Cardiac ventricle fibroblast (primary cell): ENCODE data around the gene TSTD1. TPM values are rescaled to one million over a fixed set of nuclear protein-coding genes. Genes with fewer than 3 reads are reported as not detected.

ENCODE experiments used
- total RNA-seq: library from RNA; depleted of rRNA; stranded (reverse); fragments of >200 nt; gene quantifications from 2 replicates; pipeline ENCODE4 v1.2.3, GENCODE V29; 2015

Gene TSTD1, protein sequence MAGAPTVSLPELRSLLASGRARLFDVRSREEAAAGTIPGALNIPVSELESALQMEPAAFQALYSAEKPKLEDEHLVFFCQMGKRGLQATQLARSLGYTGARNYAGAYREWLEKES
- total RNA-seq: 14.5 and 21.0 TPM in 2 replicates

DNA sequence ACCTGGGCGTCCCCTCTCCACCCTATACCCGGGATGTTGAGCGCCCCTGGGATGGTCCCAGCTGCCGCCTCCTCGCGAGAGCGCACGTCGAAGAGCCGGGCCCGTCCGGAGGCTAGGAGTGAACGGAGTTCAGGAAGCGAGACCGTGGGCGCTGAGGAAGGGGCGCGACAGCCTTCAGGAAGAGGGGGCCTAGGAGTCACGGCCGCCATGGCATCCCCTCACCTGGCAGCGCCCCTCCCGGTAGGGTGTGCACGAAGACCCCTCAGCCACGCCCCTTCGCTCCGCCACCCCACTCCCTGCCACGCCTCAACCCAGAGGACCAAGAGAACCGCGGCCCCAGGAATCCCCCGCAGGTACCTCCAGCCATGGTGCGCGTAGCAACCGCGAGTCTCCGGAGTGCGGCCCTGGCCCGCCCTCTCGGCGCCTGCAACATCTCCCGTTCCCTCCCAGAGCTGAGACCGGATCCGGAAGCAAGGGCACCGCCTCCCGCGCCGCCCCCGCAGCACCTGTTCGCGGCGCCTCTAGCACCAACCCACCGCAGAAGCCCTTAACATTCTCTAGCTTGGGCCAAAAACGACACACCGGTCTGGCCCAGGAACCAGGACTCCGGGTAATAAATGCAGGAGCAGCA, at the start of gene TSTD1:
TSTD1 (minus strand) TSS at position 442 of the 631 bp plus-strand sequence; CDS start at position 367, 75 bp downstream.

DNA sequence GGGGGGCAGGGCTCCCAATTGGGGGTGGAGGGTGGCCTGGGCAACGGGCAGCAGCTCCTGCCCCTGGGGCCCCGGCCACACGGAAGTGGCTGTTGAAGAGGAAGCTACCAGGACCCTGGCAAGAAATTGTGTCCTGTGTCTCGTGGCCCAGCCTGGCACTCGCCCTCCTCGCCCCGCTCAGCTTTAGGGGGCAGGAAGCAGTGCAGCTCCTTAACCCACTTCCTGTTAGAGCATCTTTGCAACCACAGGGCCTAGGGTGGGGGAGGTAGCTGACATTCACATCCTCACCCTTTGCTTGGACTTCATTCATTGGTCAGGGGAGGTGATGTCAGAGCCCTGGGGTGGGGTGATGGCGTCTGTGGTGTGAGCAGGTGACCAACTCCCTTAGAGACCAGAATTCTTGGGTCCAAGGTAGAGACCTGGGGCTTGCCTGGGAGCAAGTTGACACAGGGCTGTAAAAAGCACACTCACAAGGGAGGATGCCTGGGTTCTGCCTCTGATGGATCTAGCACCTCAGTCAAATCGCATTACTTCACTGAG, 31.0 kb upstream of the TSTD1 start, which contains the start of gene ARHGAP30:
ARHGAP30 (minus strand) TSS at position 161 of the 540 bp plus-strand sequence. CDS start 267 bp downstream, outside the sequence.

DNA sequence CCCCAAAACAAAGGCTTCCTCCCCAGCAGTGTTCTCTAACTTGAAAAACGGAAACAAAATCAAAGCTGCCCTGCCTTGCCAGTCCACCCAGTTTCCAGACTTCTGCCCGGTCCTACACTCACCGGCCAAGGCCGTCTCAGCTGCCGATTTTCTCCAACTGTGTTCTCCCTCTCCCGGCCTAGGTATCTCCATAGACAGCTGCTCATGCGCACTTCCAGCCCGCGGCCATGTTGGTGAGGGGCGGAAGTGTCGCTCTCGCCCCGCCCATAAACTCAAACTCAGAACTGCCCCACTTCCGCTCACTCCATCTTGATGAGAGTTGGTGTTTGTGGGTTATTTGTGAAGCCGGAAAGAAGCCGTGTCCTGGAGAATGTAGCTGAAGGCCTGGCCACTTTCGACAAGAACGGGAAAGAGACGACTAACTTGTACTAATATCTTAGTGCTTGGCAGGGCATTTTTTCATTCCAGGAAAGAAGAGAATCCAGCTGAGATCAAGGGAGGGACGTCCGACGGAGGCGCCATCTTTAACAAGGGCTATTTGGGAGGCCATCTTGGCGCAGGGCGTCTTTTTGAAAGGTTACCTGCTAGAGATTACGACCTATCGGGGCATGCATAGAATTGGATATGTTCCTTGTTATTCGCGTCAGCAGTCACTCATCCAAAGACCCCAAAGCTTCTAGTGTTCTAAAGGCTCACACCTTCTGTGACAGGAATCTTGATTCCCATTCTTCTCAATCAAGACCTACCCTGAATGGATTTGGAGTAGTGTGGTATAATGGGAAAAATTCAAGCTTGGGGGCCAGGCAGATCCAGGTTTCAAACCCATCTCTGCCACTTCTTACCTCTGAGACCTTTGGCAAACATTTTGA, 7.2 kb upstream of the TSTD1 start, which contains the start of gene USF1:
USF1 (minus strand) TSS at position 242 of the 869 bp plus-strand sequence. CDS start 2,702 bp downstream, outside the sequence.

DNA sequence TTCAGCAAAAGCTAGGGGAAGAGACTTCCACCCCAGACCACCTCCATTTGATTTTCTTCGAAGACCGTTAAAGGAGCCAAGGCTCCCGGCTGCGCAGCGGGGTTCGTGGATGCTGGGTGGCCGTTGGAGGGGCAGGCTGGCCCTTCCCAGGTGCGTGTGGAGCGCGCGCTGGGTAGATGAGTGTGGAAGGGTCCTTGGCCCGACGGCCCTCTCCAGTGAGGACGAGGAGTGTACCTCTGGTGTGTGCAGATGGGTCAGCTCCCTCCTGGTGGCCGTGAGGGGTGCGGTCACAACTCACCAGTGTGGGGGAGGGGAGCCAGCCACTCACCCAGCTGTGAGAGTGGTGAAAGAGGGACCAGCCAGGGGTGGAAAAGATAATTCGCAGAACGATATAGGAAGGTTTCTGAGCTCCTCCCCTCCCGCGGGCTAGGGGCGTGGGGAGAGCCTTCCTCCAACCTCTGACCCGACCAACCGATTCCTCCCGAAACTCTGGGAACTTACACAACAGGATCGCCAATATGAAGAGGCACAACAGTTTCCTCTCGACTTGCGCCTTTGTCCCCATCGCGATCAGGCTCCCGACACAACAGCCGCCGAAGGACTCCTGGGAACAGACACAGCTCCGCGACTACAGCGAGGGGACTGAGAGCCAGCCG, 18.1 kb downstream of the TSTD1 start, which contains the start of gene F11R:
F11R (minus strand) TSS at position 644 of the 656 bp plus-strand sequence; CDS start at position 565, 79 bp downstream.

Other genes with a start within 250 kb of the TSTD1 start
- gene LY9, start 242.8 kb downstream of the TSTD1 start, total RNA-seq: not detected in 2 replicates
- gene CD244, start 176.1 kb downstream of the TSTD1 start, total RNA-seq: not detected in 2 replicates
- gene ITLN1, start 153.8 kb downstream of the TSTD1 start, total RNA-seq: 0.37 TPM in 1 of 2 replicates, not detected in the other
- gene ITLN2, start 84.2 kb downstream of the TSTD1 start, total RNA-seq: not detected in 2 replicates
- 4.1 and 10.9 TPM in 2 replicates for gene F11R, start 17.8 kb downstream of the TSTD1 start, total RNA-seq
- gene USF1, start 7.0 kb upstream of the TSTD1 start, total RNA-seq: 25.1 and 30.8 TPM in 2 replicates
- not detected in 2 replicates for gene ARHGAP30, start 30.9 kb upstream of the TSTD1 start, total RNA-seq
- 0.10 TPM in 1 of 2 replicates, not detected in the other for gene NECTIN4, start 50.6 kb upstream of the TSTD1 start, total RNA-seq
- gene KLHDC9, start 59.4 kb upstream of the TSTD1 start, total RNA-seq: 2.0 and 2.6 TPM in 2 replicates
- 34.9 and 36.8 TPM in 2 replicates for gene PFDN2, start 79.1 kb upstream of the TSTD1 start, total RNA-seq
- 12.6 and 18.6 TPM in 2 replicates for gene NIT1, start 79.1 kb upstream of the TSTD1 start, total RNA-seq
- gene DEDD, start 93.7 kb upstream of the TSTD1 start, total RNA-seq: 26.5 and 28.1 TPM in 2 replicates
- gene UFC1, start 115.0 kb upstream of the TSTD1 start, total RNA-seq: 79.6 and 90.7 TPM in 2 replicates
- 11.8 and 16.2 TPM in 2 replicates for gene USP21, start 120.5 kb upstream of the TSTD1 start, total RNA-seq
- gene PPOX, start 127.5 kb upstream of the TSTD1 start, total RNA-seq: 6.2 and 7.9 TPM in 2 replicates
- gene B4GALT3, start 138.5 kb upstream of the TSTD1 start, total RNA-seq: 17.4 and 22.2 TPM in 2 replicates
- gene ADAMTS4, start 160.1 kb upstream of the TSTD1 start, total RNA-seq: 2.2 and 3.6 TPM in 2 replicates
- gene NDUFS2, start 163.4 kb upstream of the TSTD1 start, total RNA-seq: 73.1 and 95.8 TPM in 2 replicates
- not detected in 2 replicates for gene FCER1G, start 176.3 kb upstream of the TSTD1 start, total RNA-seq
- gene APOA2, start 184.7 kb upstream of the TSTD1 start, total RNA-seq: not detected in 2 replicates
- 2.7 and 5.8 TPM in 2 replicates for gene TOMM40L, start 187.1 kb upstream of the TSTD1 start, total RNA-seq
- gene NR1I3, start 199.2 kb upstream of the TSTD1 start, total RNA-seq: not detected in 2 replicates
- gene PCP4L1, start 219.8 kb upstream of the TSTD1 start, total RNA-seq: not detected in 2 replicates